OCI-LY1 (cell line): ENCODE measurements around the gene EMB.
A peak's percentile ranks its signal among the peaks of the same experiment; 100 is the strongest.
"Not testable (repeated sequence)": the region's sequence is repeated elsewhere in the genome, so short reads cannot be mapped to it uniquely, and the experiment has no call there.

Experiments
- H2AFZ ChIP-seq: fragments of 200-600 bp; sonication (generic), shearing (Covaris generic); 2 replicates; pipeline ENCODE4 v1.6.0; 2014; ENCODE audit warnings: antibody characterized with exemption, mild to moderate bottlenecking, low read length
- H3F3A ChIP-seq: fragments of 200-600 bp; sonication (generic), shearing (Covaris generic); 2 replicates; pipeline ENCODE4 v1.6.0; 2014; ENCODE audit warnings: mild to moderate bottlenecking, antibody characterized with exemption, low read length, moderate library complexity; ENCODE audit not compliant: insufficient read depth
- H3K27ac ChIP-seq: fragments of 200-600 bp; sonication (generic); 2 replicates; pipeline ENCODE4 v1.5.1; 2014; ENCODE audit warnings: low read length, mixed run types, mild to moderate bottlenecking, low read depth; ENCODE audit not compliant: poor library complexity, severe bottlenecking
- H3K27me3 ChIP-seq: fragments of 200-600 bp; sonication (generic); 2 replicates; pipeline ENCODE4 v1.6.0; 2014; ENCODE audit warnings: antibody characterized with exemption, mild to moderate bottlenecking, low read length, moderate library complexity; ENCODE audit not compliant: insufficient read depth
- H3K36me3 ChIP-seq: fragments of 200-600 bp; sonication (generic); 2 replicates; pipeline ENCODE4 v1.6.1; 2014; ENCODE audit warnings: mild to moderate bottlenecking, antibody characterized with exemption, low read length, moderate library complexity, mixed read lengths; ENCODE audit not compliant: insufficient read depth
- H3K4me1 ChIP-seq: fragments of 200-600 bp; sonication (generic); 2 replicates; pipeline ENCODE4 v1.5.1; 2014; ENCODE audit warnings: mild to moderate bottlenecking, low read length, moderate library complexity; ENCODE audit not compliant: insufficient read depth, severe bottlenecking
- H3K4me2 ChIP-seq: fragments of 200-600 bp; sonication (generic), shearing (Covaris generic); 2 replicates; pipeline ENCODE4 v1.6.1; 2014; ENCODE audit warnings: low read length
- H3K4me3 ChIP-seq: fragments of 200-600 bp; sonication (generic); 2 replicates; pipeline ENCODE4 v1.5.1; 2014; ENCODE audit warnings: low read length, low read depth, mild to moderate bottlenecking, mixed read lengths; ENCODE audit not compliant: poor library complexity, severe bottlenecking
- H3K79me2 ChIP-seq: fragments of 200-600 bp; shearing (Covaris generic); 2 replicates; pipeline ENCODE4 v1.6.1; 2016; ENCODE audit warnings: mixed run types, low read length, mixed read lengths; ENCODE audit not compliant: insufficient read depth
- H3K9ac ChIP-seq: fragments of 200-600 bp; sonication (generic), shearing (Covaris generic); 2 replicates; pipeline ENCODE4 v1.6.1; 2014; ENCODE audit warnings: mild to moderate bottlenecking, low read length, mixed read lengths
- H3K9me2 ChIP-seq: fragments of 200-600 bp; sonication (generic), shearing (Covaris generic); 2 replicates; pipeline ENCODE4 v1.6.1; 2014; ENCODE audit warnings: low read depth, mild to moderate bottlenecking, low read length, mixed read lengths
- H3K9me3 ChIP-seq: fragments of 200-600 bp; shearing (Covaris generic); 2 replicates; pipeline ENCODE4 v1.6.1; 2014; ENCODE audit warnings: low read length, mixed read lengths
- H4K20me1 ChIP-seq: fragments of 200-600 bp; sonication (generic), shearing (Covaris generic); 2 replicates; pipeline ENCODE4 v1.6.0; 2016; ENCODE audit warnings: mild to moderate bottlenecking, low read length; ENCODE audit not compliant: insufficient read depth
- EZH2 ChIP-seq: fragments of 200-600 bp; sonication (generic), shearing (Covaris generic); IDR thresholded peaks from 2 replicates; pipeline ENCODE4 v1.8.0; 2017; ENCODE audit warnings: borderline replicate concordance, mixed run types, mild to moderate bottlenecking, antibody characterized with exemption, low read length, moderate library complexity, mixed read lengths
- TF ChIP-seq, protein P1 (sequence below): fragments of 200-600 bp; sonication (generic), shearing (Covaris generic); IDR thresholded peaks from 2 replicates; pipeline ENCODE4 v1.5.1; 2017; ENCODE audit warnings: mild to moderate bottlenecking, antibody characterized with exemption, low read length, moderate library complexity, mixed read lengths

The EMB gene

DNA sequence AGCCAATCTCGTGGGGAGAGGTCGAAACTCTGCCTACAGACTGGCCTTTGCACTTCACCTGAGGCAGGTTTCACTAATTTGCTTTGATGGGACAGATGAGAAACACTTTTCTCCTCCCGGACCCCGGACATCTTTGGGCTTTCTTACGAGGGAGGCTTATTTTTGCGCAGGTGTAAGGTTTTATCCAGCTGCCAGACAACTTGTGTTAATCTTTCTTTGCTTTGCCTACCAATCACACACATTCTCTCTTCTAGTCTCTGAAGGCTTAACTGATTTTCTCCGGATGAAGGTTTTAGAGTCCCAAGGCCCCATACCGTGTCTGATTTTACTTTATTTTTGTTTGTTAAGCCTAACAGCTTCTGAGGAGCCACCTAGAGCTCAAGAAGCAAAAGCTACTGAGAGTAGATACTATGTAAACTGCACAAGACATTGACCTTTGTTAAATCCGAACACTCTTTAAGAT is 436 bp upstream of the EMB start:
- peaks cover 81% of the 10 kb centered on the region for H3K4me1 ChIP-seq
- H4K20me1 ChIP-seq: no peaks in the 10 kb centered on the region
- H3K9ac ChIP-seq: peak overlapping the region; percentile 96
- H3K4me2 ChIP-seq: peak overlapping the region; percentile 72
- H3K9me3 ChIP-seq: no peaks in the 10 kb centered on the region
- H3K27ac ChIP-seq: peak overlapping the region; percentile 94
- H2AFZ ChIP-seq: no peak overlapping the region
- H3K79me2 ChIP-seq: peaks cover 41% of the 10 kb centered on the region
- H3F3A ChIP-seq: no peaks in the 10 kb centered on the region
- no peaks in the 10 kb centered on the region for H3K27me3 ChIP-seq
- TF ChIP-seq, protein P1, sequence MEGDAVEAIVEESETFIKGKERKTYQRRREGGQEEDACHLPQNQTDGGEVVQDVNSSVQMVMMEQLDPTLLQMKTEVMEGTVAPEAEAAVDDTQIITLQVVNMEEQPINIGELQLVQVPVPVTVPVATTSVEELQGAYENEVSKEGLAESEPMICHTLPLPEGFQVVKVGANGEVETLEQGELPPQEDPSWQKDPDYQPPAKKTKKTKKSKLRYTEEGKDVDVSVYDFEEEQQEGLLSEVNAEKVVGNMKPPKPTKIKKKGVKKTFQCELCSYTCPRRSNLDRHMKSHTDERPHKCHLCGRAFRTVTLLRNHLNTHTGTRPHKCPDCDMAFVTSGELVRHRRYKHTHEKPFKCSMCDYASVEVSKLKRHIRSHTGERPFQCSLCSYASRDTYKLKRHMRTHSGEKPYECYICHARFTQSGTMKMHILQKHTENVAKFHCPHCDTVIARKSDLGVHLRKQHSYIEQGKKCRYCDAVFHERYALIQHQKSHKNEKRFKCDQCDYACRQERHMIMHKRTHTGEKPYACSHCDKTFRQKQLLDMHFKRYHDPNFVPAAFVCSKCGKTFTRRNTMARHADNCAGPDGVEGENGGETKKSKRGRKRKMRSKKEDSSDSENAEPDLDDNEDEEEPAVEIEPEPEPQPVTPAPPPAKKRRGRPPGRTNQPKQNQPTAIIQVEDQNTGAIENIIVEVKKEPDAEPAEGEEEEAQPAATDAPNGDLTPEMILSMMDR: no peak
- no peak for TF ChIP-seq EZH2
- H3K9me2 ChIP-seq: no peaks in the 10 kb centered on the region
- H3K4me3 ChIP-seq: peak overlapping the region; percentile 92
- H3K36me3 ChIP-seq: peaks cover 4% of the 10 kb centered on the region

DNA sequence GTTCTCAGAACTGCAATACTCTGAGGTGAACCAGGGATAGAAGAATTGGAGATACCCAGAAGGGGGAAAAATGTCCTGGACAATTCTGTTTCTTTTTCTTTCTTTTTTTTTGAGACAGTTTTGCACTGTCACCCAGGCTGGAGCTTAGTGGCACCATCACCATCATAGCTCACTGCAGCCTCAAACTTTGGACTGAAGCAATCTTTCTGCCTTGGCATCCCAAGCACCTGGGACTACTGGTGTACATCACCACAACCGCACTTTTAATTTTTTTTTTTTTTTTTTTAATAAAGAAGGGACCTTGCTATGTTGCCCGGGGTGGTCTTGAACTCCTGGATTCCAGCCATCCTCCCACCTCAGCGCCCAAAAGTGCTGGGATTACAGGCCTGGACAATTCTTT is 1.9 kb downstream of the EMB start:
- Histone ChIP-seq H3K79me2 (peaks cover 64% of the 10 kb centered on the region), H3F3A (no peaks in the 10 kb centered on the region), H3K4me1 (peaks cover 82% of the 10 kb centered on the region), H3K27me3 (no peaks in the 10 kb centered on the region), H4K20me1 (no peaks in the 10 kb centered on the region), H3K9ac (peak overlapping the region; percentile 96), H3K36me3 (peaks cover 7% of the 10 kb centered on the region), H3K27ac (peak overlapping the region; percentile 94), H3K9me2 (no peaks in the 10 kb centered on the region), H3K4me2 (peak overlapping the region; percentile 72), H3K4me3 (peak overlapping the region; percentile 92), H2AFZ (no peak overlapping the region), H3K9me3 (no peaks in the 10 kb centered on the region)
- no peak for TF ChIP-seq EZH2
- TF ChIP-seq, protein P1: no peak

DNA sequence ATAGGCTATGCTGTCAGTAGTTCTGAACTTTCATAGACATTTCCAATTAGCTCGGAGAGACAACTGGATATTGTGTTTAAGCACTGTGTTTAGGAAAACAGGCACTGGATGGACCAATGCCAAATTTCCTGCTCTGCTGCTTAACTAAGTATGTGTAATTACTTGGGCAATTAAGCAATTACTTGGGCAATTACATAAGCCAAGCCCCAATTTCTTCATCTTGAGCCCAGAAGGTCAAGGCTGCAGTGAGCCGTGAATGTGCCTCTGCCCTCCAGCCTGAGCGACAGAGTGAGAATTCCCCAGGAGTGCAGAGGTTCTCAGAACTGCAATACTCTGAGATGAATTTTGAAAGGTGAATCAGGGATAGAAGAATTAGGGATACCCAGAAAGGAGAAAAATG is 3.0 kb downstream of the EMB start:
- Histone ChIP-seq H3K79me2 (peaks cover 75% of the 10 kb centered on the region), H3K4me1 (peaks cover 82% of the 10 kb centered on the region)

DNA sequence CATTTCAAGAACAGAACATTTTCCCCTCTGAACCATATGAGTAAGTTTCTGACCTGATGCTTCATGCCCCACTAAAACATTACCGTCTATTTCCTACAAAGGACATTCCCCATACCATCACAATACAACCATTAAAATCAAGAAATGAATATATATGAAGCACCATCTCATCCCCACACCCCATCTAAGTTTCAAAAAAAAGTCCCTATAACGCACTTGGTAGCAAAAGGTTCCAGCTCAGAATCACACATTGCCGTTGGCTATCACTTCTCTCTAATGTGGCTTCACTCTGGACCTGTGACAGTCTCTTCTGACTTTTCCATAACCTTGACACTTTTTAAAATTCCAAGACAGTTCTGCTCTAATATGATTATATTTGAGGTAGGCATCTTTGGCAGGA is 5.9 kb downstream of the EMB start:
- Histone ChIP-seq H3K36me3 (peaks cover 4% of the 10 kb centered on the region), H3K9ac (no peak overlapping the region; the same call in 1 of the 2 replicates), H2AFZ (no peak overlapping the region), H3K4me2 (peak overlapping the region; percentile 58), H3K27ac (peak overlapping the region; percentile 14), H3K27me3 (no peaks in the 10 kb centered on the region), H3K9me3 (no peaks in the 10 kb centered on the region), H4K20me1 (no peaks in the 10 kb centered on the region), H3K4me3 (peak overlapping the region; percentile 24), H3F3A (0 out of 2 replicates have a peak, but pooled peaks cover 3% of the 10 kb centered on the region), H3K9me2 (no peaks in the 10 kb centered on the region), H3K79me2 (peaks cover 97% of the 10 kb centered on the region), H3K4me1 (peaks cover 93% of the 10 kb centered on the region)
- TF ChIP-seq, protein P1: no peak
- TF ChIP-seq EZH2: no peak

More for the DNA sequence above, 3.0 kb downstream of the EMB start:
- not testable (repeated sequence) for H3F3A ChIP-seq, H3K36me3 ChIP-seq, H3K27me3 ChIP-seq, H3K9ac ChIP-seq, H2AFZ ChIP-seq, H3K9me3 ChIP-seq, H3K9me2 ChIP-seq, H4K20me1 ChIP-seq, H3K27ac ChIP-seq
- Histone ChIP-seq H3K4me2 (peak overlapping the region; percentile 72), H3K4me3 (peak overlapping the region; percentile 92)

DNA sequence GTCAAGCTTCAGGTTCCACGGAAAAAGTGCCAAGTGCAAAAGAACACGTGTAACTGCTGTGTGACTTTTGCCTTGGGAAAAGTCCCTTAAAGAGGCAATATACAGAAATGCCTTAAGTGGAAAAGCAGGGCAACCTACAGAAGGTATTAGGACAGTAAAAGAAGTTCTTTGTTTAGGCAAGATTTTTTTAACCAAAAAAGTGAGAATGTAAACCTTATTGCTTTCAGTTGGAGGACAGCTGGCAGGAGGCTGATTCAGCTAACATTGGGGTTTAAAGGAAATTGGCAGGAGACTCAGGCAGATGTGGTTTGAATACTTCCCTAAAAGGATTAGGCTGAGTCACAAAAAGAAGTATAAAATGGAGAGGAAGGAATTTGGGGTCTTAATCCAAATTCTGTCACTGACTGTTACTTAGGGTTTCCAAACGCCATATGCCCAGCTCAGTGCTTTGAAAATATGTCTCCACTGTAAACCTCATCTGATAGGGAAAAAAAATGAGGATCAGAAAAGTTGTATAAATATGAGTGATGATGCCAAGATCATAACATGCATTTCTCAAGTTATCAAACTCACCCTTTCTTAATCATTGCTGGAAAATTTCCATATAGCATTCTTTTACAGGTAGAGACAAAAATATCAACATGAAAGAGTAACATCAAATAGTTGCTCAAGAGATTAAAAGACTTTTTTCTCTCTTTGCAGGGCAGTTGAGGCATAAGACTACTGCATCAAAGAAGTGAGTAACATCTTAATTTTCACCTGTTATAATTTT is 9.8 kb downstream of the EMB start:
- H3K27me3 ChIP-seq, H3K9me3 ChIP-seq, H3K9me2 ChIP-seq, H3K4me3 ChIP-seq, H2AFZ ChIP-seq, H3F3A ChIP-seq, H4K20me1 ChIP-seq, H3K9ac ChIP-seq: not testable (repeated sequence)
- peaks cover 19% of the 10 kb centered on the region for H3K36me3 ChIP-seq
- peak overlapping the region; percentile 46 for H3K27ac ChIP-seq
- H3K4me1 ChIP-seq: peaks cover 66% of the 10 kb centered on the region
- 0 out of 2 replicates have a peak overlapping the region, but pooled peaks have one; percentile 20 for H3K4me2 ChIP-seq
- peaks cover 82% of the 10 kb centered on the region for H3K79me2 ChIP-seq
